ENCODE measurements around the gene CDC25A.

The CDC25A gene

DNA sequence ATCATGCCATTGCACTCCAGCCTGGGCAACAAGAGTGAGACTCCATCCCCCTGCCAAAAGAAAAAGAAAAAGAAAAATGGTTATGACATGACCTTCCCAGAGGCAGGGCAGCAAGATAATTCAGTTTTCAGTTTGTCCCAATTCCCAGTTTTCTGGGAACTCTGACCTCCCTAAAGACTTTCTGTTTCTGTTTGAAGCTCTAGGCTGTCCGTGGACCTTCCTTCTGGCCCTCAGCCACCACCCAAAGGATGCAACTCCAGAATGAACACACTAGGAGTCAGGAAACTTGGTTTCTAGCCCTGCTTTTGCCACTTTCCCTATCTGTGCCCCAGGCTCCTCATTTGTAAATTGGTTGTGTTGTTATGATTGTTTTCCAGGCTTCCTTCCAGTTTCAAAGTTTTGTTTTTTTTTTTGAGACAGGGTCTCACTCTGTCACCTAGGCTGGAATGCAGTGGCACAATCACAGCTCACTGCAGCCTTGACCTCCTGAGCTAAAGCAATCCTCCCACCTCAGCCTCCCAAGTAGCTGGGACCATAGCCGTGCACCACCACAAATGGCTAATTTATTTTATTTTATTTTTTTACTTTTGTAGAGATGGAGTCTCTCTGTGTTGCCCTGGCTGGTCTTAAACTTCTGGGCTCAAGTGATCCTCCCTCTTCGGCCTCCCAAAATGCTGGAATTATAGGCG is 68.6 kb downstream of the CDC25A start:
- Histone ChIP-seq H3K9me3 (ENCODE audit: control insufficient read depth, low read length) (no peaks in the 10 kb centered on the region), H3K79me1 (replicated peaks; ENCODE audit: low read length, poor library complexity, severe bottlenecking) (no peaks in the 10 kb centered on the region), H2BK15ac (ENCODE audit: low read depth, poor library complexity, severe bottlenecking) (no peak overlapping the region), H3K4me1 (ENCODE audit: control insufficient read depth, insufficient read depth, low read depth, low read length) (no peaks in the 10 kb centered on the region), H3K27ac (ENCODE audit: low read length, poor library complexity, severe bottlenecking) (no peak overlapping the region), H4K91ac (ENCODE audit: low read length) (no peak overlapping the region), H3K36me3 (ENCODE audit: control insufficient read depth in 1 of 2, insufficient read depth in 2 of 2, low read depth in 1 of 2, low read length in 2 of 2) (no peaks in the 10 kb centered on the region), H2BK120ac (ENCODE audit: low read depth, low read length) (no peak overlapping the region), H3K14ac (ENCODE audit: low read length in 2 of 2) (no peak overlapping the region), H3K18ac (ENCODE audit: low read depth in 1 of 2, low read length in 2 of 2) (no peak overlapping the region), H2AK5ac (ENCODE audit: low read length, severe bottlenecking) (no peak overlapping the region), H3K4ac (ENCODE audit: low read depth in 1 of 2, low read length in 2 of 2) (no peak overlapping the region), H3K4me2 (ENCODE audit: low read length, poor library complexity, severe bottlenecking) (no peak overlapping the region), H4K8ac (ENCODE audit: low read length) (no peak overlapping the region), H3K4me3 (ENCODE audit: insufficient read depth in 1 of 2, low read depth in 1 of 2, low read length in 2 of 2) (peak overlapping the region in 1 of 2 experiments; percentile 60), H3K9ac (ENCODE audit: low read length) (peak overlapping the region; percentile 55), H2BK5ac (ENCODE audit: low read depth, low read length, poor library complexity, severe bottlenecking) (no peak overlapping the region), H2AFZ (ENCODE audit: low read depth, low read length) (no peak overlapping the region), H3K27me3 (ENCODE audit: control insufficient read depth in 1 of 2, insufficient read depth in 1 of 2, low read length in 2 of 2) (no peaks in the 10 kb centered on the region), H2BK12ac (ENCODE audit: low read length in 2 of 2) (no peak overlapping the region), H3K23ac (ENCODE audit: low read length in 2 of 2) (no peak overlapping the region)
- WGBS: 74% methylated on average over 3 of the region's 4 CpGs
- DNase-seq: peak; percentile 70

DNA sequence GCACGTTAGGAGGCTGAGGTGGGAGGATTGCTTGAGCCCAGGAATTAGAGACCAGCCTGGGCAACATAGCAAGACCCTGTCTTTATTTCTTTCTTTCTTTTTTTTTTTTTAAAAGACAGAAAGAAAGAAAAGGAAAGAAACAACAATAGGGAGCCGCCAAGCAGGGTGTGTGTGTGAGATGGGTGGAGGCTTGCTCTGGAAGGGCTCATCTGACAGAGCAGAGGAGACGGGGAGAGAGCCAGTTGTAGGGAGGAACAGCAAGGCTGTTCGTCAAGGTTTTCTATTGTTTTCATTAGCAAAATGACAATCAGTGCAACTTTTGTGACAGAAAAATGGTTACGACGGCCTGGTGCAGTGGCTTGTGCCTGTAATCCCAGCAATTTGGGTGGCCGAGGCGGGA is 69.3 kb downstream of the CDC25A start:
- no peak overlapping the region for H3K4me2 ChIP-seq (ENCODE audit: low read length, poor library complexity, severe bottlenecking)
- no peak overlapping the region for H3K4ac ChIP-seq (ENCODE audit: low read depth in 1 of 2, low read length in 2 of 2)
- no peaks in the 10 kb centered on the region for H3K9me3 ChIP-seq (ENCODE audit: control insufficient read depth, low read length)
- H2AFZ ChIP-seq (ENCODE audit: low read depth, low read length): no peak overlapping the region
- no peak overlapping the region for H2BK15ac ChIP-seq (ENCODE audit: low read depth, poor library complexity, severe bottlenecking)
- peak overlapping the region in 1 of 2 experiments; percentile 60 for H3K4me3 ChIP-seq (ENCODE audit: insufficient read depth in 1 of 2, low read depth in 1 of 2, low read length in 2 of 2)
- H3K36me3 ChIP-seq (ENCODE audit: control insufficient read depth in 1 of 2, insufficient read depth in 2 of 2, low read depth in 1 of 2, low read length in 2 of 2): no peaks in the 10 kb centered on the region
- no peaks in the 10 kb centered on the region for H3K4me1 ChIP-seq (ENCODE audit: control insufficient read depth, insufficient read depth, low read depth, low read length)
- H3K18ac ChIP-seq (ENCODE audit: low read depth in 1 of 2, low read length in 2 of 2): no peak overlapping the region
- no peak overlapping the region for H4K8ac ChIP-seq (ENCODE audit: low read length)
- H3K23ac ChIP-seq (ENCODE audit: low read length in 2 of 2): no peak overlapping the region
- peak overlapping the region; percentile 55 for H3K9ac ChIP-seq (ENCODE audit: low read length)
- no peak overlapping the region for H2BK5ac ChIP-seq (ENCODE audit: low read depth, low read length, poor library complexity, severe bottlenecking)
- no peak for DNase-seq
- H2BK120ac ChIP-seq (ENCODE audit: low read depth, low read length): no peak overlapping the region
- H4K91ac ChIP-seq (ENCODE audit: low read length): no peak overlapping the region
- 94% methylated on average over 7 of the region's 8 CpGs for WGBS
- H3K27me3 ChIP-seq (ENCODE audit: control insufficient read depth in 1 of 2, insufficient read depth in 1 of 2, low read length in 2 of 2): no peaks in the 10 kb centered on the region
- no peak overlapping the region for H3K14ac ChIP-seq (ENCODE audit: low read length in 2 of 2)
- H3K79me1 ChIP-seq (replicated peaks; ENCODE audit: low read length, poor library complexity, severe bottlenecking): no peaks in the 10 kb centered on the region
- no peak overlapping the region for H3K27ac ChIP-seq (ENCODE audit: low read length, poor library complexity, severe bottlenecking)
- no peak overlapping the region for H2BK12ac ChIP-seq (ENCODE audit: low read length in 2 of 2)
- H2AK5ac ChIP-seq (ENCODE audit: low read length, severe bottlenecking): no peak overlapping the region

DNA sequence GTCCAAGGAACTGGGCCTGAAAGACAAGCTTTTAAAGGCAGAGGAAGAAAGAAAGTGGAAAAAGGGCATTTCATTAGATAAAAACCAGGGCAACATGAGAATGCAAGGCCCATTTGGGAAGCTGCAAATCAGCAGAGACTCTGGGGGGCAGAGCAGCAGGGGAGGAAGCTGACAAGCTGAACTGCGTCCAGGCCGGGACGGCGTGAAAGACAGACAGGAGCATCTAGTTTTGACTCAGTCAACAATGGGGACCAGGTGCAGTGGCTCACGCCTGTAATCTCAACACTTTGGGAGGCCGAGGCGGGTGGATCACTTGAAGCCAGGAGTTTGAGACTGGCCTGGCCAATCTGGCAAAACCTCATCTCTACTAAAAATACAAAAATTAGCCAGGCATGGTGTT is 69.9 kb downstream of the CDC25A start:
- Histone ChIP-seq H3K23ac (ENCODE audit: low read length in 2 of 2) (no peak overlapping the region), H4K8ac (ENCODE audit: low read length) (no peak overlapping the region), H3K4me3 (ENCODE audit: insufficient read depth in 1 of 2, low read depth in 1 of 2, low read length in 2 of 2) (no peak overlapping the region), H2BK5ac (ENCODE audit: low read depth, low read length, poor library complexity, severe bottlenecking) (no peak overlapping the region), H4K91ac (ENCODE audit: low read length) (no peak overlapping the region), H3K27me3 (ENCODE audit: control insufficient read depth in 1 of 2, insufficient read depth in 1 of 2, low read length in 2 of 2) (no peaks in the 10 kb centered on the region), H3K4me2 (ENCODE audit: low read length, poor library complexity, severe bottlenecking) (no peak overlapping the region), H2AFZ (ENCODE audit: low read depth, low read length) (no peak overlapping the region), H3K14ac (ENCODE audit: low read length in 2 of 2) (no peak overlapping the region), H3K27ac (ENCODE audit: low read length, poor library complexity, severe bottlenecking) (no peak overlapping the region), H2AK5ac (ENCODE audit: low read length, severe bottlenecking) (no peak overlapping the region), H3K9ac (ENCODE audit: low read length) (no peak overlapping the region), H3K79me1 (replicated peaks; ENCODE audit: low read length, poor library complexity, severe bottlenecking) (no peaks in the 10 kb centered on the region), H3K36me3 (ENCODE audit: control insufficient read depth in 1 of 2, insufficient read depth in 2 of 2, low read depth in 1 of 2, low read length in 2 of 2) (no peaks in the 10 kb centered on the region), H3K9me3 (ENCODE audit: control insufficient read depth, low read length) (no peaks in the 10 kb centered on the region), H2BK12ac (ENCODE audit: low read length in 2 of 2) (no peak overlapping the region), H2BK120ac (ENCODE audit: low read depth, low read length) (no peak overlapping the region), H3K4ac (ENCODE audit: low read depth in 1 of 2, low read length in 2 of 2) (no peak overlapping the region), H3K18ac (ENCODE audit: low read depth in 1 of 2, low read length in 2 of 2) (no peak overlapping the region), H2BK15ac (ENCODE audit: low read depth, poor library complexity, severe bottlenecking) (no peak overlapping the region), H3K4me1 (ENCODE audit: control insufficient read depth, insufficient read depth, low read depth, low read length) (no peaks in the 10 kb centered on the region)
- no peak for DNase-seq
- whole genome bisulfite sequencing: 73% methylated on average over 7 of the region's 7 CpGs

DNA sequence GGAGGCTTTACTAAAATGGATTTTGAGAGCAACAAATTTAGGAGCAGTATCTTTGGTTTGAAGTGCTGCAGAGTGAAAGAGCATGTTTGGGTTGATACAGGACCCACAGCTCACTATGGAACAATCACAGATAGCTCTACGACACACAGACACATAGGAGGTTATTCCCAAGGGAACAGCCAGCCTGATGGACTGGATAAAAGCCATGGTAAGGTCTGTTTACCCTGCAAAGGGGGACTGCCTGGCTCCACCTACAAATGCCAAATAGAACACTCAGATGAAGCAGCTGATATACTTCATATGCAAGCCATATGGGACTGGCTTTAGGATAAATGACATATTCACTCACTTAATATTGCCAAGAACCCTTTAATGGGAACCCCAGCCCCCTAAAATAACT is 75.4 kb downstream of the CDC25A start:
- Histone ChIP-seq H2AK5ac (ENCODE audit: low read length, severe bottlenecking) (no peak overlapping the region), H3K14ac (ENCODE audit: low read length in 2 of 2) (no peak overlapping the region), H3K27ac (ENCODE audit: low read length, poor library complexity, severe bottlenecking) (no peak overlapping the region), H3K4me2 (ENCODE audit: low read length, poor library complexity, severe bottlenecking) (no peak overlapping the region), H3K4me3 (ENCODE audit: insufficient read depth in 1 of 2, low read depth in 1 of 2, low read length in 2 of 2) (no peak overlapping the region), H3K9ac (ENCODE audit: low read length) (no peak overlapping the region), H3K4me1 (ENCODE audit: control insufficient read depth, insufficient read depth, low read depth, low read length) (no peaks in the 10 kb centered on the region), H3K79me1 (replicated peaks; ENCODE audit: low read length, poor library complexity, severe bottlenecking) (no peaks in the 10 kb centered on the region), H3K36me3 (ENCODE audit: control insufficient read depth in 1 of 2, insufficient read depth in 2 of 2, low read depth in 1 of 2, low read length in 2 of 2) (no peaks in the 10 kb centered on the region), H3K23ac (ENCODE audit: low read length in 2 of 2) (no peak overlapping the region), H3K4ac (ENCODE audit: low read depth in 1 of 2, low read length in 2 of 2) (no peak overlapping the region), H3K27me3 (ENCODE audit: control insufficient read depth in 1 of 2, insufficient read depth in 1 of 2, low read length in 2 of 2) (no peaks in the 10 kb centered on the region), H3K18ac (ENCODE audit: low read depth in 1 of 2, low read length in 2 of 2) (no peak overlapping the region), H2AFZ (ENCODE audit: low read depth, low read length) (no peak overlapping the region), H2BK12ac (ENCODE audit: low read length in 2 of 2) (no peak overlapping the region), H2BK15ac (ENCODE audit: low read depth, poor library complexity, severe bottlenecking) (no peak overlapping the region), H3K9me3 (ENCODE audit: control insufficient read depth, low read length) (no peaks in the 10 kb centered on the region), H4K8ac (ENCODE audit: low read length) (no peak overlapping the region), H2BK120ac (ENCODE audit: low read depth, low read length) (no peak overlapping the region), H4K91ac (ENCODE audit: low read length) (no peak overlapping the region), H2BK5ac (ENCODE audit: low read depth, low read length, poor library complexity, severe bottlenecking) (no peak overlapping the region)
- no peak for DNase-seq
- whole genome bisulfite sequencing: 93% methylated on average over 1 of the region's 1 CpG
